SK-N-SH treated with all-trans-retinoic acid at 6 μM for 48 hours (cell line): ENCODE data around the gene GRM3.

ENCODE experiments used
- ATAC-seq: fragments of 200-7000 bp; cut with Tn5 transposase; 3 replicates; pipeline ENCODE4 v1.9.1; 2020; ENCODE audit warnings: mild to moderate bottlenecking, moderate library complexity
- ARNTL ChIP-seq: fragments of 450-650 bp; formaldehyde crosslinking; IDR thresholded peaks from 2 replicates; pipeline ENCODE4 v1.5.0; 2020; ENCODE audit warnings: low read depth, mild to moderate bottlenecking, moderate library complexity, borderline replicate concordance
- BACH2 ChIP-seq: fragments of 250-450 bp; sonication (Bioruptor Pico); IDR thresholded peaks from 2 replicates; pipeline ENCODE4 v1.9.0; 2021; ENCODE audit warnings: mild to moderate bottlenecking, borderline replicate concordance
- CREB5 ChIP-seq: fragments of 250-450 bp; sonication (Bioruptor Pico); IDR thresholded peaks from 2 replicates; pipeline ENCODE4 v1.5.1; 2020; ENCODE audit warnings: low read depth, mild to moderate bottlenecking, moderate library complexity
- CSDC2 ChIP-seq: fragments of 250-450 bp; sonication (Bioruptor Pico); IDR thresholded peaks from 2 replicates; pipeline ENCODE4 v1.5.0; 2020; ENCODE audit warnings: mild to moderate bottlenecking, moderate library complexity
- CSRNP3 ChIP-seq: fragments of 250-450 bp; sonication (Bioruptor Pico); IDR thresholded peaks from 2 replicates; pipeline ENCODE4 v1.5.1; 2021; ENCODE audit warnings: mild to moderate bottlenecking, moderate library complexity
- ESRRG ChIP-seq: fragments of 250-450 bp; sonication (Bioruptor Pico); IDR thresholded peaks from 2 replicates; pipeline ENCODE4 v1.6.1; 2021; ENCODE audit warnings: mild to moderate bottlenecking
- GLIS3 ChIP-seq: fragments of 250-450 bp; sonication (Bioruptor Pico); IDR thresholded peaks from 2 replicates; pipeline ENCODE4 v1.5.0; 2020; ENCODE audit warnings: mild to moderate bottlenecking, moderate library complexity
- ISL1 ChIP-seq: fragments of 250-450 bp; sonication (Bioruptor Pico); IDR thresholded peaks from 2 replicates; pipeline ENCODE4 v2.1.2; 2022; ENCODE audit warnings: mild to moderate bottlenecking, moderate library complexity
- OSR1 ChIP-seq: fragments of 250-450 bp; sonication (Bioruptor Pico); IDR thresholded peaks from 2 replicates; pipeline ENCODE4 v1.8.0; 2022; ENCODE audit warnings: moderate library complexity, mild to moderate bottlenecking, inconsistent platforms
- PATZ1 ChIP-seq: fragments of 250-450 bp; sonication (Bioruptor Pico); IDR thresholded peaks from 2 replicates; pipeline ENCODE4 v1.8.0; 2020; ENCODE audit warnings: mild to moderate bottlenecking, moderate library complexity, borderline replicate concordance
- RARB ChIP-seq: fragments of 250-450 bp; sonication (Bioruptor Pico); IDR thresholded peaks from 2 replicates; pipeline ENCODE4 v1.8.0; 2021; ENCODE audit warnings: mild to moderate bottlenecking, moderate library complexity
- SNAI2 ChIP-seq: fragments of 250-450 bp; sonication (Bioruptor Pico); IDR thresholded peaks from 2 replicates; pipeline ENCODE4 v1.5.0; 2020; ENCODE audit warnings: mild to moderate bottlenecking, moderate library complexity
- TCF4 ChIP-seq: fragments of 250-450 bp; sonication (Bioruptor Pico); IDR thresholded peaks from 2 replicates; pipeline ENCODE4 v1.8.0; 2021; ENCODE audit warnings: mild to moderate bottlenecking, moderate library complexity, borderline replicate concordance
- TOX ChIP-seq: fragments of 250-450 bp; sonication (Bioruptor Pico); IDR thresholded peaks from 2 replicates; pipeline ENCODE4 v1.8.0; 2021; ENCODE audit warnings: mild to moderate bottlenecking, moderate library complexity, borderline replicate concordance
- TSHZ2 ChIP-seq: fragments of 250-450 bp; sonication (Bioruptor Pico); IDR thresholded peaks from 2 replicates; pipeline ENCODE4 v1.5.0; 2020; ENCODE audit warnings: mild to moderate bottlenecking, moderate library complexity
- ZFP3 ChIP-seq: fragments of 250-450 bp; sonication (Bioruptor Pico); IDR thresholded peaks from 2 replicates; pipeline ENCODE4 v1.5.0; 2020; ENCODE audit warnings: mild to moderate bottlenecking, moderate library complexity
- ZFP30 ChIP-seq: fragments of 450-650 bp; formaldehyde crosslinking; IDR thresholded peaks from 2 replicates; pipeline ENCODE4 v1.5.0; 2022; ENCODE audit warnings: mild to moderate bottlenecking, moderate library complexity
- ZNF565 ChIP-seq: fragments of 450-650 bp; formaldehyde crosslinking; conservative IDR thresholded peaks from 2 replicates; pipeline ENCODE4 v1.5.0; 2020; ENCODE audit warnings: low read depth, mild to moderate bottlenecking, moderate library complexity
- ZNF70 ChIP-seq: fragments of 450-650 bp; formaldehyde crosslinking; IDR thresholded peaks from 2 replicates; pipeline ENCODE4 v1.5.0; 2020; ENCODE audit warnings: mild to moderate bottlenecking, moderate library complexity
- ZNF8 ChIP-seq: fragments of 450-650 bp; formaldehyde crosslinking; IDR thresholded peaks from 2 replicates; pipeline ENCODE4 v1.5.0; 2020; ENCODE audit warnings: mild to moderate bottlenecking, moderate library complexity

GRM3 gene

GRCh38 chr7:86884152-86884551 lies 240.4 kb downstream of the GRM3 start (continued):
- TF ChIP-seq TSHZ2 (CRISPR knock-in tag) (no peak), ZFP3 (CRISPR knock-in tag) (no peak), ZNF8 (no peak), OSR1 (CRISPR knock-in tag) (no peak), ESRRG (no peak), ARNTL (no peak), TCF4 (CRISPR knock-in tag) (no peak), SNAI2 (CRISPR knock-in tag) (no peak), CSDC2 (CRISPR knock-in tag) (no peak)

- TF ChIP-seq GLIS3 (CRISPR knock-in tag) (no peak), ZFP30 (0 out of 2 replicates have a peak, but pooled peaks have one; percentile 19)
- no peak for ATAC-seq
These were observed 245.8 kb downstream of the GRM3 start for GRCh38 chr7:86889501-86889900.

GRCh38 chr7:86898171-86898570 lies 254.5 kb downstream of the GRM3 start:
- TF ChIP-seq ZNF8, result 0 out of 2 replicates have a peak, but pooled peaks have one; percentile 20
- TF ChIP-seq ISL1 (CRISPR knock-in tag), result no peak
- ATAC-seq, result no peak

GRCh38 chr7:86900886-86901285 lies 257.2 kb downstream of the GRM3 start:
- no peak for TF ChIP-seq GLIS3 (CRISPR knock-in tag)
- no peak for TF ChIP-seq OSR1 (CRISPR knock-in tag)
- TF ChIP-seq PATZ1 (CRISPR knock-in tag), result no peak
- ATAC-seq, result peak; percentile 32; the same call in 1 of the 3 replicates

- TF ChIP-seq ZFP30 (no peak), ZFP3 (CRISPR knock-in tag) (no peak), GLIS3 (CRISPR knock-in tag) (no peak), ZNF70 (no peak), ARNTL (no peak), CSDC2 (CRISPR knock-in tag) (no peak), ZNF565 (CRISPR knock-in tag) (no peak), RARB (CRISPR knock-in tag) (no peak), SNAI2 (CRISPR knock-in tag) (no peak), TOX (no peak), BACH2 (no peak), CREB5 (CRISPR knock-in tag) (no peak), ZNF8 (no peak), CSRNP3 (no peak), PATZ1 (CRISPR knock-in tag) (no peak), TCF4 (CRISPR knock-in tag) (no peak)
- peak; percentile 91 for ATAC-seq
These were observed 261.5 kb downstream of the GRM3 start for GRCh38 chr7:86904949-86905834.
